AG08395 (cell line): ENCODE results near the gene TMEM176A.
"Not testable (repeated sequence)": the region's sequence is repeated elsewhere in the genome, so short reads cannot be mapped to it uniquely, and the experiment has no call there.

ENCODE experiments used
- DNase-seq: peaks from one replicate; pipeline ENCODE4 v3.0.0; 2012; ENCODE audit warnings: mixed read lengths, low spot score

The TMEM176A gene

GRCh38 chr7:150800581-150801241 lies at the start of gene TMEM176A:
Gene TMEM176A (plus strand): TSS chr7:150800769. CDS start chr7:150801551, 782 bp downstream.
- DNase-seq: no peak

GRCh38 chr7:150751702-150752101 lies 48.9 kb upstream of the TMEM176A start:
- DNase-seq: no peak

- no peak for DNase-seq
These were observed 47.3 kb upstream of the TMEM176A start for GRCh38 chr7:150753239-150753638.

- peak; percentile 15 for DNase-seq
These were observed 46.6 kb upstream of the TMEM176A start for GRCh38 chr7:150753826-150754603.

- DNase-seq: no peak
These were observed 45.6 kb upstream of the TMEM176A start for GRCh38 chr7:150754951-150755350.

GRCh38 chr7:150755473-150756099 lies 45.0 kb upstream of the TMEM176A start:
- no peak for DNase-seq

- DNase-seq: no peak
These were observed 44.4 kb upstream of the TMEM176A start for GRCh38 chr7:150756166-150756565.

- DNase-seq: no peak
These were observed 43.7 kb upstream of the TMEM176A start for GRCh38 chr7:150756858-150757257.

GRCh38 chr7:150759479-150759878 lies 41.1 kb upstream of the TMEM176A start:
- no peak for DNase-seq

GRCh38 chr7:150766334-150766709 lies 34.2 kb upstream of the TMEM176A start:
- DNase-seq: no peak

- no peak for DNase-seq
These were observed 30.8 kb upstream of the TMEM176A start for GRCh38 chr7:150769768-150770167.

GRCh38 chr7:150774131-150774530 lies 26.4 kb upstream of the TMEM176A start:
- DNase-seq: not testable (repeated sequence)

- DNase-seq: no peak
These were observed 22.4 kb upstream of the TMEM176A start for GRCh38 chr7:150778014-150778737.

GRCh38 chr7:150778738-150779301 lies 21.7 kb upstream of the TMEM176A start:
- peak; percentile 84 for DNase-seq

GRCh38 chr7:150780292-150780691 lies 20.3 kb upstream of the TMEM176A start:
- no peak for DNase-seq

- no peak for DNase-seq
These were observed 19.5 kb upstream of the TMEM176A start for GRCh38 chr7:150781103-150781502.

GRCh38 chr7:150781961-150782360 lies 18.6 kb upstream of the TMEM176A start:
- DNase-seq: no peak

- DNase-seq: no peak
These were observed 16.3 kb upstream of the TMEM176A start for GRCh38 chr7:150784120-150784736.

- no peak for DNase-seq
These were observed 15.6 kb upstream of the TMEM176A start for GRCh38 chr7:150784954-150785353.

GRCh38 chr7:150787321-150788281 lies 13.0 kb upstream of the TMEM176A start:
- no peak for DNase-seq
